HL-60 (cell line): ENCODE results near the gene ARL6IP5.

ENCODE experiments used
- DNase-seq, 2 experiments: peaks; one replicate each; pipeline ENCODE4 v3.0.0-alpha.2; 2010 to 2020; ENCODE audit warnings: low read depth in 1 of 2, low spot score in 1 of 2
- H3K27ac ChIP-seq: fragments of 250-450 bp; sonication (Bioruptor Pico); replicated peaks from 2 replicates; pipeline ENCODE4 v1.5.1; 2020; ENCODE audit warnings: mild to moderate bottlenecking, moderate library complexity
- H3K27me3 ChIP-seq: fragments of 250-450 bp; sonication (Bioruptor Pico); 2 replicates; pipeline ENCODE4 v1.5.1; 2021; ENCODE audit warnings: mild to moderate bottlenecking, moderate library complexity; ENCODE audit not compliant: insufficient read depth, poor library complexity, severe bottlenecking
- H3K4me3 ChIP-seq: replicated peaks from 2 replicates; pipeline ENCODE4 v1.5.1; 2011; ENCODE audit warnings: mild to moderate bottlenecking, control low read depth, low read length; ENCODE audit not compliant: insufficient read depth
- GABPA ChIP-seq: IDR thresholded peaks from 2 replicates; pipeline ENCODE4 v1.6.1; 2012; ENCODE audit warnings: low read depth
- POLR2AphosphoS5 ChIP-seq: IDR thresholded peaks from 2 replicates; pipeline ENCODE4 v1.6.1; 2012; ENCODE audit warnings: low read depth
- SPI1 ChIP-seq: IDR thresholded peaks from 2 replicates; pipeline ENCODE4 v1.6.1; 2012; ENCODE audit warnings: low read depth, mild to moderate bottlenecking, borderline replicate concordance
- long read RNA-seq: library from polyadenylated mRNA; unstranded; transcript quantifications from one replicate; pipeline ENCODE4 v2.0.0, GENCODE V29; 2020
- TF ChIP-seq, protein P1 (sequence below): IDR thresholded peaks from 2 replicates; pipeline ENCODE4 v1.6.1; 2012; ENCODE audit warnings: low read depth; ENCODE audit not compliant: insufficient replicate concordance
- TF ChIP-seq, protein P2 (sequence below): IDR thresholded peaks from one replicate; pipeline ENCODE4 v1.5.1; 2011; ENCODE audit warnings: low read length, control low read depth, inconsistent platforms; ENCODE audit not compliant: insufficient read depth

Gene ARL6IP5
- long read RNA-seq, transcript ARL6IP5-201 (3 exons, 2,101 nt), result major isoform, 600 of 612 reads
- long read RNA-seq, partial matches to known transcripts, result 0 of 612 reads
- long read RNA-seq, other reads (novel, unspliced or antisense), result 12 of 612 reads

- no peaks in the 10 kb centered on the region for H3K27me3 ChIP-seq
- TF ChIP-seq, protein P1, sequence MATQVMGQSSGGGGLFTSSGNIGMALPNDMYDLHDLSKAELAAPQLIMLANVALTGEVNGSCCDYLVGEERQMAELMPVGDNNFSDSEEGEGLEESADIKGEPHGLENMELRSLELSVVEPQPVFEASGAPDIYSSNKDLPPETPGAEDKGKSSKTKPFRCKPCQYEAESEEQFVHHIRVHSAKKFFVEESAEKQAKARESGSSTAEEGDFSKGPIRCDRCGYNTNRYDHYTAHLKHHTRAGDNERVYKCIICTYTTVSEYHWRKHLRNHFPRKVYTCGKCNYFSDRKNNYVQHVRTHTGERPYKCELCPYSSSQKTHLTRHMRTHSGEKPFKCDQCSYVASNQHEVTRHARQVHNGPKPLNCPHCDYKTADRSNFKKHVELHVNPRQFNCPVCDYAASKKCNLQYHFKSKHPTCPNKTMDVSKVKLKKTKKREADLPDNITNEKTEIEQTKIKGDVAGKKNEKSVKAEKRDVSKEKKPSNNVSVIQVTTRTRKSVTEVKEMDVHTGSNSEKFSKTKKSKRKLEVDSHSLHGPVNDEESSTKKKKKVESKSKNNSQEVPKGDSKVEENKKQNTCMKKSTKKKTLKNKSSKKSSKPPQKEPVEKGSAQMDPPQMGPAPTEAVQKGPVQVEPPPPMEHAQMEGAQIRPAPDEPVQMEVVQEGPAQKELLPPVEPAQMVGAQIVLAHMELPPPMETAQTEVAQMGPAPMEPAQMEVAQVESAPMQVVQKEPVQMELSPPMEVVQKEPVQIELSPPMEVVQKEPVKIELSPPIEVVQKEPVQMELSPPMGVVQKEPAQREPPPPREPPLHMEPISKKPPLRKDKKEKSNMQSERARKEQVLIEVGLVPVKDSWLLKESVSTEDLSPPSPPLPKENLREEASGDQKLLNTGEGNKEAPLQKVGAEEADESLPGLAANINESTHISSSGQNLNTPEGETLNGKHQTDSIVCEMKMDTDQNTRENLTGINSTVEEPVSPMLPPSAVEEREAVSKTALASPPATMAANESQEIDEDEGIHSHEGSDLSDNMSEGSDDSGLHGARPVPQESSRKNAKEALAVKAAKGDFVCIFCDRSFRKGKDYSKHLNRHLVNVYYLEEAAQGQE, result peak; percentile 19
- TF ChIP-seq POLR2AphosphoS5 (peak; percentile 72), SPI1 (peak; percentile 66; the same call in 1 of the 2 replicates), GABPA (no peak)
- TF ChIP-seq, protein P2, sequence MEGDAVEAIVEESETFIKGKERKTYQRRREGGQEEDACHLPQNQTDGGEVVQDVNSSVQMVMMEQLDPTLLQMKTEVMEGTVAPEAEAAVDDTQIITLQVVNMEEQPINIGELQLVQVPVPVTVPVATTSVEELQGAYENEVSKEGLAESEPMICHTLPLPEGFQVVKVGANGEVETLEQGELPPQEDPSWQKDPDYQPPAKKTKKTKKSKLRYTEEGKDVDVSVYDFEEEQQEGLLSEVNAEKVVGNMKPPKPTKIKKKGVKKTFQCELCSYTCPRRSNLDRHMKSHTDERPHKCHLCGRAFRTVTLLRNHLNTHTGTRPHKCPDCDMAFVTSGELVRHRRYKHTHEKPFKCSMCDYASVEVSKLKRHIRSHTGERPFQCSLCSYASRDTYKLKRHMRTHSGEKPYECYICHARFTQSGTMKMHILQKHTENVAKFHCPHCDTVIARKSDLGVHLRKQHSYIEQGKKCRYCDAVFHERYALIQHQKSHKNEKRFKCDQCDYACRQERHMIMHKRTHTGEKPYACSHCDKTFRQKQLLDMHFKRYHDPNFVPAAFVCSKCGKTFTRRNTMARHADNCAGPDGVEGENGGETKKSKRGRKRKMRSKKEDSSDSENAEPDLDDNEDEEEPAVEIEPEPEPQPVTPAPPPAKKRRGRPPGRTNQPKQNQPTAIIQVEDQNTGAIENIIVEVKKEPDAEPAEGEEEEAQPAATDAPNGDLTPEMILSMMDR, result no peak
- peak; percentile 81 to 98 for DNase-seq
- H3K4me3 ChIP-seq, result peak within 1 kb of the TSS; percentile 88
- peak within 1 kb of the TSS; percentile 75 for H3K27ac ChIP-seq
These were observed at the start of gene ARL6IP5 for GRCh38 chr3:69084326-69085167. ARL6IP5 (plus strand) TSS chr3:69084937; CDS start chr3:69085048, 111 bp downstream.

DNA sequence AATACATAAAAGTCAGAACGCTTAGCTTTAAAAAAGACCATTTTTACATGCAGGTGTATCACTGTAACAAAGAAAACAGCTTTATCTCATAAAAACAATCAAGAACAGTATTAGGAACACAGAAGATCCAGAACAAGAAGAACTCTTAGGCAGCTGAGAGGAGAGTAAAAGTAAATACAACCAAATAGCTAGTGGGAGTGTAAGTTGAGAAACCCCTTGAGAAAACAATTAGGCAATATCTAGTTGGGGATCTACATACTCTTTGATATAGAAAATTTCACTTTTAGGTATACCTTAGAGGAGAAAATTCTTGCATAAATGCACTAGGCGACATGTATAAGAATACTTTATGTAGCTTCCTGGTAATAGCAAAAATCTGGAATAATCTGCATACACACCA, 40.1 kb upstream of the ARL6IP5 start:
- DNase-seq, result no peak
- Histone ChIP-seq H3K27ac (no peak overlapping the region), H3K27me3 (no peaks in the 10 kb centered on the region), H3K4me3 (no peak overlapping the region)
- TF ChIP-seq POLR2AphosphoS5 (no peak), SPI1 (no peak), GABPA (no peak)
- TF ChIP-seq, protein P1, result no peak
- TF ChIP-seq, protein P2, result no peak

- Histone ChIP-seq H3K27me3 (no peaks in the 10 kb centered on the region), H3K4me3 (no peak overlapping the region), H3K27ac (no peak overlapping the region)
- no peak for DNase-seq
- TF ChIP-seq SPI1 (no peak), POLR2AphosphoS5 (no peak), GABPA (no peak)
- TF ChIP-seq, protein P1, result no peak
- TF ChIP-seq, protein P2, result no peak
These were observed 35.7 kb upstream of the ARL6IP5 start for GRCh38 chr3:69048990-69049389.
